Activated CD4-positive, alpha-beta T cell treated with anti-CD3 and anti-CD28 coated beads, Interleukin-2, amount 50 U/mL, for 24 hours (primary cell): ENCODE results near the gene NKIRAS2.
"Not testable (repeated sequence)": the region's sequence is repeated elsewhere in the genome, so short reads cannot be mapped to it uniquely, and the experiment has no call there.

ENCODE experiments used
- DNase-seq, 2 donors: peaks; one replicate each; pipeline ENCODE4 v3.0.0-alpha.2; 2020; ENCODE audit warnings: low read depth in 1 of 2, low spot score in 1 of 2

Gene NKIRAS2

GRCh38 chr17:41998497-41998896 is 21.4 kb upstream of the NKIRAS2 start:
- no peak for DNase-seq

GRCh38 chr17:42000413-42001133 is 19.3 kb upstream of the NKIRAS2 start:
- DNase-seq = no peak

GRCh38 chr17:42001729-42002128 is 18.2 kb upstream of the NKIRAS2 start:
- no peak for DNase-seq

- no peak for DNase-seq
Measured at GRCh38 chr17:42002175-42002791, 17.6 kb upstream of the NKIRAS2 start.

GRCh38 chr17:42002792-42003301 is 17.0 kb upstream of the NKIRAS2 start:
- no peak for DNase-seq

GRCh38 chr17:42005166-42005565 is 14.7 kb upstream of the NKIRAS2 start:
- no peak for DNase-seq

- DNase-seq = no peak
Measured at GRCh38 chr17:42009170-42009569, 10.7 kb upstream of the NKIRAS2 start.

- not testable (repeated sequence) for DNase-seq
Measured at GRCh38 chr17:42010266-42010680, 9.6 kb upstream of the NKIRAS2 start.

- no peak for DNase-seq
Measured at GRCh38 chr17:42010898-42011516, 8.9 kb upstream of the NKIRAS2 start.

GRCh38 chr17:42012363-42012762 is 7.5 kb upstream of the NKIRAS2 start:
- not testable (repeated sequence) for DNase-seq

GRCh38 chr17:42013740-42014139 is 6.2 kb upstream of the NKIRAS2 start:
- not testable (repeated sequence) for DNase-seq

- DNase-seq = no peak
Measured at GRCh38 chr17:42016411-42016831, 3.5 kb upstream of the NKIRAS2 start.

GRCh38 chr17:42016941-42017865 is 2.7 kb upstream of the NKIRAS2 start, which contains the start of gene DNAJC7:
DNAJC7 (minus strand) TSS chr17:42017439; CDS start chr17:42017416, 23 bp downstream.
- peak; percentile 73 to 88 for DNase-seq

- DNase-seq = no peak
Measured at GRCh38 chr17:42017866-42018200, 2.1 kb upstream of the NKIRAS2 start.

GRCh38 chr17:42018339-42018738 is 1.6 kb upstream of the NKIRAS2 start:
- DNase-seq = no peak

- no peak for DNase-seq
Measured at GRCh38 chr17:42018988-42019387, 902 bp upstream of the NKIRAS2 start.

- not testable (repeated sequence) for DNase-seq
Measured at GRCh38 chr17:42020845-42021244, 955 bp downstream of the NKIRAS2 start.

GRCh38 chr17:42023524-42024349 is 3.8 kb downstream of the NKIRAS2 start:
- DNase-seq = no peak

GRCh38 chr17:42025191-42025579 is 5.3 kb downstream of the NKIRAS2 start:
- DNase-seq = no peak

GRCh38 chr17:42025936-42026335 is 6.0 kb downstream of the NKIRAS2 start:
- no peak for DNase-seq
